Measurements from ENCODE around the gene C9orf50.

The C9orf50 gene

GRCh38 chr9:129630967-129631673 lies 10.2 kb upstream of the C9orf50 start:
- no peak for DNase-seq

GRCh38 chr9:129629251-129629820 lies 8.4 kb upstream of the C9orf50 start:
- DNase-seq: no peak

- DNase-seq: no peak
Measured at GRCh38 chr9:129628709-129629108, 7.8 kb upstream of the C9orf50 start.

GRCh38 chr9:129627556-129628440 lies 6.9 kb upstream of the C9orf50 start:
- no peak for DNase-seq

- peak; percentile 49 for DNase-seq
Measured at GRCh38 chr9:129626625-129627284, 5.9 kb upstream of the C9orf50 start.

- DNase-seq: peak; percentile 94
Measured at GRCh38 chr9:129626079-129626624, 5.3 kb upstream of the C9orf50 start, which contains the start of gene NTMT1. Gene NTMT1, plus strand, starts transcription at chr9:129626163. Its CDS starts 6,541 bp downstream, at chr9:129632704.

- no peak for DNase-seq
Measured at GRCh38 chr9:129624947-129625346, 4.0 kb upstream of the C9orf50 start.

GRCh38 chr9:129624168-129624759 lies 3.4 kb upstream of the C9orf50 start:
- peak; percentile 66 for DNase-seq

GRCh38 chr9:129623331-129623730 lies 2.4 kb upstream of the C9orf50 start:
- DNase-seq: no peak

GRCh38 chr9:129619787-129620668 lies 873 bp downstream of the C9orf50 start:
- DNase-seq: peak; percentile 54

- DNase-seq: no peak
Measured at GRCh38 chr9:129617167-129617566, 3.7 kb downstream of the C9orf50 start.

GRCh38 chr9:129615407-129616285 lies 5.3 kb downstream of the C9orf50 start:
- no peak for DNase-seq

GRCh38 chr9:129614932-129615331 lies 6.0 kb downstream of the C9orf50 start:
- DNase-seq: no peak

- peak; percentile 76 for DNase-seq
Measured at GRCh38 chr9:129613520-129614175, 7.3 kb downstream of the C9orf50 start.

- DNase-seq: peak; percentile 52
Measured at GRCh38 chr9:129612815-129613519, 7.9 kb downstream of the C9orf50 start.

- no peak for DNase-seq
Measured at GRCh38 chr9:129612123-129612522, 8.8 kb downstream of the C9orf50 start.

- DNase-seq: no peak
Measured at GRCh38 chr9:129611307-129611800, 9.5 kb downstream of the C9orf50 start.

GRCh38 chr9:129610473-129611306 lies 10.2 kb downstream of the C9orf50 start:
- DNase-seq: peak; percentile 88

All from femur (tissue), 1 donor.